H1 (cell line): Measurements from ENCODE around the gene SPAG5. TPM values are rescaled to one million over a fixed set of nuclear protein-coding genes. Genes with fewer than 3 reads are reported as not detected.
A peak's percentile ranks its signal among the peaks of the same experiment; 100 is the strongest.

ENCODE experiments used
- CTCF ChIA-PET: fragments of 300-600 bp; sonication (Branson Sonifier 250); formaldehyde crosslinking; loops from one replicate; lab custom pipeline; 2021; ENCODE audit not compliant: partially characterized antibody; lab: Charles Lee
- POLR2A ChIA-PET: fragments of 300-600 bp; sonication (Branson Sonifier 250); formaldehyde crosslinking; loops from one replicate; lab custom pipeline; 2021; ENCODE audit warnings: inconsistent platforms; ENCODE audit not compliant: partially characterized antibody; lab: Charles Lee
- DNase-seq, 2 experiments: peaks; one replicate each; pipeline versions ENCODE4 v3.0.0 to v3.0.0-alpha.2; 2010 to 2022; ENCODE audit warnings: low spot score in 2 of 2, low read depth in 1 of 2, mixed read lengths in 1 of 2
- FAIRE-seq: peaks from 2 replicates; lab custom pipeline; 2011; peaks lifted over from hg19 to GRCh38; lab: Jason Lieb, UNC
- H2AFZ ChIP-seq: 2 replicates; pipeline ENCODE4 v1.8.1; 2012; ENCODE audit warnings: low read length, inconsistent platforms
- H2AK5ac ChIP-seq: 2 replicates; pipeline ENCODE4 v1.6.1; 2013; ENCODE audit warnings: low read depth, low read length
- H2BK120ac ChIP-seq: replicated peaks from 2 replicates; pipeline ENCODE3; 2013; ENCODE audit warnings: low read depth, low read length, inconsistent platforms
- H2BK12ac ChIP-seq: 2 replicates; pipeline ENCODE4 v1.6.1; 2013; ENCODE audit warnings: low read depth, low read length
- H2BK15ac ChIP-seq: 2 replicates; pipeline ENCODE4 v1.6.1; 2013; ENCODE audit warnings: low read length
- H2BK20ac ChIP-seq: 2 replicates; pipeline ENCODE4 v1.6.1; 2013; ENCODE audit warnings: low read length
- H2BK5ac ChIP-seq: 2 replicates; pipeline ENCODE4 v1.6.1; 2013; ENCODE audit warnings: low read depth, low read length
- H3K14ac ChIP-seq: 2 replicates; pipeline ENCODE4 v1.6.1; 2013; ENCODE audit warnings: inconsistent platforms; ENCODE audit not compliant: insufficient read length
- H3K18ac ChIP-seq: 2 replicates; pipeline ENCODE4 v1.6.1; 2013; ENCODE audit warnings: low read length; ENCODE audit errors: extremely low read depth
- H3K23ac ChIP-seq: 2 replicates; pipeline ENCODE4 v1.6.1; 2013; ENCODE audit warnings: inconsistent platforms; ENCODE audit not compliant: insufficient read length
- H3K23me2 ChIP-seq: 2 replicates; pipeline ENCODE4 v1.6.1; 2013; ENCODE audit warnings: low read depth, low read length
- H3K27ac ChIP-seq: 2 replicates; pipeline ENCODE4 v1.6.1; 2011; ENCODE audit warnings: low read depth, low read length, inconsistent platforms
- H3K27me3 ChIP-seq, 4 experiments: replicated peaks in 1 of 4; 1 replicate in 1 of 4; 2 replicates in 3 of 4; pipeline versions ENCODE4 v1.6.1 to v1.8.1; 2011 to 2013; ENCODE audit warnings: low read length in 3 of 4, mild to moderate bottlenecking in 3 of 4, inconsistent platforms in 2 of 4, mixed read lengths in 2 of 4, moderate library complexity in 1 of 4; ENCODE audit not compliant: control insufficient read depth in 3 of 4, insufficient read depth in 3 of 4; ENCODE audit errors: extremely low read depth in 1 of 4
- H3K36me3 ChIP-seq, 4 experiments: 2 replicates each; pipeline versions ENCODE4 v1.6.1 to v1.8.1; 2011 to 2013; ENCODE audit warnings: mild to moderate bottlenecking in 4 of 4, low read length in 3 of 4, moderate library complexity in 2 of 4, control low read depth in 1 of 4, inconsistent platforms in 1 of 4; ENCODE audit not compliant: insufficient read depth in 4 of 4, control insufficient read depth in 2 of 4
- H3K4ac ChIP-seq: replicated peaks from 2 replicates; pipeline ENCODE3; 2013; ENCODE audit warnings: low read length, low read depth, mixed read lengths, inconsistent platforms; ENCODE audit not compliant: insufficient read length
- H3K4me1 ChIP-seq, 4 experiments: replicated peaks in 1 of 4; 1 replicate in 1 of 4; 2 replicates in 3 of 4; pipeline versions ENCODE4 v1.6.1 to v1.8.1; 2011 to 2013; ENCODE audit warnings: low read length in 3 of 4, inconsistent platforms in 2 of 4, mixed read lengths in 1 of 4; ENCODE audit not compliant: insufficient read depth in 4 of 4, control insufficient read depth in 3 of 4
- H3K4me2 ChIP-seq, 2 experiments: 2 replicates each; pipeline versions ENCODE4 v1.6.1 to v1.8.1; 2011 to 2013; ENCODE audit warnings: low read depth in 2 of 2, low read length in 2 of 2, control low read depth in 1 of 2, inconsistent platforms in 1 of 2, mild to moderate bottlenecking in 1 of 2; ENCODE audit not compliant: insufficient read depth in 1 of 2
- H3K4me3 ChIP-seq, 4 experiments: fragments of 200-600, 300-600 bp in 1 of 4; sonication (generic), shearing (Covaris generic), sonication (Bioruptor Twin) in 1 of 4; 2 replicates each; pipeline versions ENCODE4 v1.5.1 to v1.8.1; 2011 to 2016; ENCODE audit warnings: low read length in 4 of 4, low read depth in 3 of 4, control low read depth in 2 of 4, inconsistent platforms in 2 of 4, mild to moderate bottlenecking in 2 of 4, mixed read lengths in 1 of 4, moderate library complexity in 1 of 4; ENCODE audit not compliant: insufficient read depth in 2 of 4; ENCODE audit errors: extremely low read depth in 1 of 4
- H3K56ac ChIP-seq: replicated peaks from 2 replicates; pipeline ENCODE3; 2013; ENCODE audit warnings: low read depth, mild to moderate bottlenecking, mixed read lengths, low read length, inconsistent platforms; ENCODE audit not compliant: insufficient read length
- H3K79me1 ChIP-seq: 2 replicates; pipeline ENCODE4 v1.6.1; 2013; ENCODE audit warnings: low read depth, low read length, control low read depth
- H3K79me2 ChIP-seq, 2 experiments: 2 replicates each; pipeline versions ENCODE4 v1.6.1 to v1.8.1; 2012 to 2013; ENCODE audit warnings: low read length in 2 of 2, mild to moderate bottlenecking in 2 of 2, inconsistent platforms in 1 of 2; ENCODE audit not compliant: insufficient read depth in 2 of 2, control insufficient read depth in 1 of 2
- H3K9ac ChIP-seq, 4 experiments: replicated peaks in 1 of 4; 1 replicate in 1 of 4; 2 replicates in 3 of 4; pipeline versions ENCODE4 v1.6.1 to v1.8.1; 2011 to 2013; ENCODE audit warnings: low read depth in 3 of 4, low read length in 3 of 4, control low read depth in 2 of 4, mild to moderate bottlenecking in 2 of 4, moderate library complexity in 2 of 4, inconsistent platforms in 1 of 4; ENCODE audit errors: extremely low read depth in 1 of 4
- H3K9me3 ChIP-seq, 2 experiments: 2 replicates each; pipeline versions ENCODE4 v1.6.1 to v1.8.1; 2012 to 2013; ENCODE audit warnings: mild to moderate bottlenecking in 2 of 2, moderate library complexity in 2 of 2, control low read depth in 1 of 2, inconsistent platforms in 1 of 2, low read depth in 1 of 2, low read length in 1 of 2, mixed read lengths in 1 of 2; ENCODE audit not compliant: insufficient read depth in 2 of 2
- H4K20me1 ChIP-seq, 2 experiments: replicated peaks in 1 of 2; 2 replicates each; pipeline versions ENCODE3 to v1.8.1; 2011 to 2013; ENCODE audit warnings: inconsistent platforms in 2 of 2, low read length in 2 of 2, mild to moderate bottlenecking in 1 of 2; ENCODE audit not compliant: insufficient read depth in 2 of 2, control insufficient read depth in 1 of 2
- H4K5ac ChIP-seq: 2 replicates; pipeline ENCODE4 v1.6.1; 2013; ENCODE audit warnings: low read length, low read depth, mixed read lengths, inconsistent platforms; ENCODE audit not compliant: insufficient read length
- H4K8ac ChIP-seq: 2 replicates; pipeline ENCODE4 v1.8.0; 2013; ENCODE audit warnings: mild to moderate bottlenecking, moderate library complexity, low read length, inconsistent platforms; ENCODE audit not compliant: insufficient read depth; ENCODE audit errors: extremely low read depth
- H4K91ac ChIP-seq: replicated peaks from 2 replicates; pipeline ENCODE3; 2013; ENCODE audit warnings: low read length, mixed read lengths, inconsistent platforms; ENCODE audit not compliant: insufficient read length
- E2F6 ChIP-seq: IDR thresholded peaks from 2 replicates; pipeline ENCODE4 v1.6.1; 2012; ENCODE audit warnings: inconsistent platforms
- FOSL1 ChIP-seq: IDR thresholded peaks from 2 replicates; pipeline ENCODE4 v1.6.1; 2011; ENCODE audit warnings: mild to moderate bottlenecking, low read depth, low read length, moderate library complexity; ENCODE audit not compliant: insufficient read depth
- PHF8 ChIP-seq: fragments of 200-600 bp; sonication (generic); conservative IDR thresholded peaks from 2 replicates; pipeline ENCODE4 v1.7.1; 2012; ENCODE audit warnings: low read depth, mild to moderate bottlenecking, inconsistent platforms, low read length, moderate library complexity
- POLR2A ChIP-seq, 2 experiments: IDR thresholded peaks; 1 replicate in 1 of 2; 2 replicates in 1 of 2; pipeline ENCODE4 v1.6.1; 2011; ENCODE audit warnings: low read depth in 2 of 2, low read length in 2 of 2, mild to moderate bottlenecking in 2 of 2; ENCODE audit errors: control extremely low read depth in 1 of 2
- RNF2 ChIP-seq: fragments of 200-900, 300-1000 bp; sonication (generic); IDR thresholded peaks from 2 replicates; pipeline ENCODE4 v1.7.1; 2016; ENCODE audit warnings: borderline replicate concordance, low read depth, mild to moderate bottlenecking, antibody characterized with exemption, low read length; ENCODE audit not compliant: poor library complexity, severe bottlenecking; ENCODE audit errors: missing control alignments
- SIN3A ChIP-seq, 2 experiments: IDR thresholded peaks in 1 of 2; conservative IDR thresholded peaks in 1 of 2; 2 replicates each; pipeline ENCODE4 v1.6.1; 2011 to 2012; ENCODE audit warnings: low read length in 2 of 2, improper control_type of control experiment in 1 of 2, low read depth in 1 of 2, mild to moderate bottlenecking in 1 of 2
- SIRT6 ChIP-seq: IDR thresholded peaks from one replicate; pipeline ENCODE4 v1.7.1; 2012; ENCODE audit warnings: low read length, inconsistent platforms
- SIX5 ChIP-seq: IDR thresholded peaks from 2 replicates; pipeline ENCODE4 v1.6.1; 2011; ENCODE audit warnings: mild to moderate bottlenecking, low read depth, low read length
- TAF7 ChIP-seq: optimal IDR thresholded peaks from 2 replicates; pipeline ENCODE3; 2011; ENCODE audit warnings: low read depth, mild to moderate bottlenecking, inconsistent platforms, low read length, moderate library complexity, borderline replicate concordance
- WGBS, 2 experiments: shearing (Covaris generic) in 1 of 2; methylation state at CpG; one replicate each; pipeline versions ENCODE4 v1.1.6 to v1.1.7; 2013 to 2015; ENCODE audit warnings: low lambda C conversion rate in 2 of 2, mixed read lengths in 2 of 2, inconsistent platforms in 1 of 2, low coverage in 1 of 2, missing lambda C conversion rate in 1 of 2; ENCODE audit not compliant: insufficient replicate concordance in 2 of 2, insufficient coverage in 1 of 2, insufficient read length in 1 of 2; ENCODE audit errors: extremely low coverage in 1 of 2, missing lambda C conversion rate in 1 of 2; 5-methylcytosine and 5-hydroxymethylcytosine counted together
- polyA plus RNA-seq, 7 experiments: library from polyadenylated mRNA; depleted of rRNA in 3 of 7; stranded (reverse) in 5 of 7; unstranded in 2 of 7; fragments of >200 nt in 5 of 7; fragments of 200-250 nt in 2 of 7; gene quantifications; 1 replicate in 5 of 7; 2 replicates in 1 of 7; 4 replicates in 1 of 7; pipeline versions ENCODE4 v1.2.1 to v1.2.3, GENCODE V29; 2011 to 2013; ENCODE audit warnings: missing spikeins in 2 of 7, mixed read lengths in 2 of 7
- total RNA-seq: library from RNA; stranded (reverse); fragmentation: NEBNext Ultra II Directional; extraction: Animal tissue kit (Norgen Biotek cat#: 25700); gene quantifications from 2 replicates; pipeline ENCODE4 v1.2.1, GENCODE V29; 2021

SPAG5 gene
- total and polyA plus RNA-seq, 2 of the 8 experiments (the other 6 are each of a cell fraction or from before 2014, with no cell fraction given): 57.1 to 129 TPM

- Histone ChIP-seq H3K27me3 (no peaks in the 10 kb centered on the region), H2BK120ac (no peak within 1 kb of the TSS), H3K18ac (peak within 1 kb of the TSS; percentile 26; the same call in 1 of the 2 replicates), H2BK12ac (no peak within 1 kb of the TSS), H3K56ac (peak within 1 kb of the TSS; percentile 82), H2BK15ac (0 out of 2 replicates have a peak within 1 kb of the TSS, but pooled peaks have one; percentile 36), H3K9ac (peak within 1 kb of the TSS; percentile 58 to 66 (median 63)), H3K4me2 (peak within 1 kb of the TSS; percentile 89 to 95), H3K36me3 (peaks cover 17 to 44% (median 40%) of the 10 kb centered on the region in 4 experiments), H3K4me1 (0 out of 7 replicates have a peak, but pooled peaks cover 0 to 2% (median under 1%) of the 10 kb centered on the region in 4 experiments), H3K79me2 (peaks cover 3 to 27% of the 10 kb centered on the region in 2 experiments; a peak in 3 of 4 replicates), H2AK5ac (no peak within 1 kb of the TSS), H2AFZ (no peak within 1 kb of the TSS), H4K5ac (peak within 1 kb of the TSS; percentile 87), H3K4ac (peak within 1 kb of the TSS; percentile 65), H3K23me2 (peaks cover 5% of the 10 kb centered on the region; the same call in 1 of the 2 replicates), H4K91ac (peak within 1 kb of the TSS; percentile 52), H2BK5ac (peak within 1 kb of the TSS; percentile 47), H3K27ac (peak within 1 kb of the TSS; percentile 50; the same call in 1 of the 2 replicates), H3K4me3 (peak within 1 kb of the TSS; percentile 74 to 97 (median 88)), H4K8ac (peak within 1 kb of the TSS; percentile 76; the same call in 1 of the 2 replicates), H4K20me1 (peaks cover 0 to 7% of the 10 kb centered on the region in 2 experiments), H3K14ac (no peak within 1 kb of the TSS), H2BK20ac (no peak within 1 kb of the TSS), H3K79me1 (peaks cover 4% of the 10 kb centered on the region), H3K9me3 (no peaks in the 10 kb centered on the region), H3K23ac (no peak within 1 kb of the TSS)
- whole genome bisulfite sequencing, 2 experiments: 3% methylated on average over 39 of the region's 89 CpGs; no CpG with 5 or more reads in 1 of the 2 experiments
- FAIRE-seq (no peak), DNase-seq (peak; percentile 78 to 91)
- CTCF ChIA-PET: interaction anchor here (0.9 to 7.9 kb wide), 16 partner anchors 10 to 69 kb away, joined by 3 to 54 read pairs (median 4); partner anchors contain the start of genes ALDOC, SDF2 and SUPT6H
- POLR2A ChIA-PET: interaction anchor here (0.7 to 4.7 kb wide), 24 partner anchors 10 to 83 kb away, joined by 3 to 55 read pairs (median 6); partner anchors contain the start of genes ALDOC, PROCA1, RPL23A and SDF2
- no peak for TF ChIP-seq SIRT6
- no peak for TF ChIP-seq FOSL1
- 0 out of 2 replicates have a peak, but pooled peaks have one; percentile 43 for TF ChIP-seq E2F6
- TF ChIP-seq PHF8: peak; percentile 85
- peak in 1 of 2 experiments; percentile 8; a peak in 1 of 4 replicates for TF ChIP-seq SIN3A (conservative IDR thresholded peaks at IDR 0.05 in 1 of 2, IDR thresholded peaks at IDR 0.05 in 1 of 2; ENCODE audit: low read depth in 1 of 2, low read length in 2 of 2)
- no peak for TF ChIP-seq SIX5
- peak; percentile 11 for TF ChIP-seq TAF7
- no peak for TF ChIP-seq RNF2
- peak in 1 of 2 experiments; percentile 69; a peak in 1 of 3 replicates for TF ChIP-seq POLR2A (IDR thresholded peaks at IDR 0.05; ENCODE audit: control extremely low read depth in 1 of 2, low read depth in 2 of 2, low read length in 2 of 2)
Observed at GRCh38 chr17:28644787-28645575, 46.2 kb upstream of the SPAG5 start, which contains the start of gene BLTP2. BLTP2 (minus strand) TSS chr17:28645158; CDS start chr17:28645056, 102 bp downstream.
